Measurements from ENCODE around the gene BBLN.
"Not testable (repeated sequence)": the region's sequence is repeated elsewhere in the genome, so short reads cannot be mapped to it uniquely, and the experiment has no call there.

BBLN gene

GRCh38 chr9:128124873-128125579 is 35.0 kb upstream of the BBLN start:
- peak; percentile 71 for DNase-seq (ENCODE audit: low spot score)

GRCh38 chr9:128125580-128126354 is 34.3 kb upstream of the BBLN start:
- DNase-seq (ENCODE audit: low spot score) = no peak

DNA sequence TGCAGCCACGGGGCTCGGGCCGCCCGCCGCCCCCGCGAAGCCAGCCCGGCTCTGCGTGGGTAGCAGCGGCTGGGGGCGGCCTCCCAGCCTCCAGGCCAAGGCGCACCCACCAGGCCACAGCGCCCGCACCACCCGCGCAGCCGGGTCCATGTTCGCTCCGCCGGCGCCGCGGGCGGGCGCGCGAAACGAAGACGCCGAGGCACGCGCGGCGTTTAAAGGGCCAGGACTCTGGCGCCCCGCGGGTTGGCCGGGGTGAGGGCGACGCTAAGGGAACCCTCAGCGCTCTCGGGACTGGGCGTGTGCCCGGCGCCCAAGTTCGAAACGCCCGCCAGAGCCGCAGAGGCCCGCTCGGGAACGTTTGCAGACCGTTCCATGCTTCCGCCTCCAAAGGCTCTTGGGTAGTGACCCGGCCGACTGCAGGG is 32.5 kb upstream of the BBLN start, which contains the start of gene PTGES2:
PTGES2 (minus strand) TSS at position 162 of the 422 bp plus-strand sequence; CDS start at position 150, 12 bp downstream.
- peak; percentile 89 for DNase-seq (ENCODE audit: low spot score)

DNA sequence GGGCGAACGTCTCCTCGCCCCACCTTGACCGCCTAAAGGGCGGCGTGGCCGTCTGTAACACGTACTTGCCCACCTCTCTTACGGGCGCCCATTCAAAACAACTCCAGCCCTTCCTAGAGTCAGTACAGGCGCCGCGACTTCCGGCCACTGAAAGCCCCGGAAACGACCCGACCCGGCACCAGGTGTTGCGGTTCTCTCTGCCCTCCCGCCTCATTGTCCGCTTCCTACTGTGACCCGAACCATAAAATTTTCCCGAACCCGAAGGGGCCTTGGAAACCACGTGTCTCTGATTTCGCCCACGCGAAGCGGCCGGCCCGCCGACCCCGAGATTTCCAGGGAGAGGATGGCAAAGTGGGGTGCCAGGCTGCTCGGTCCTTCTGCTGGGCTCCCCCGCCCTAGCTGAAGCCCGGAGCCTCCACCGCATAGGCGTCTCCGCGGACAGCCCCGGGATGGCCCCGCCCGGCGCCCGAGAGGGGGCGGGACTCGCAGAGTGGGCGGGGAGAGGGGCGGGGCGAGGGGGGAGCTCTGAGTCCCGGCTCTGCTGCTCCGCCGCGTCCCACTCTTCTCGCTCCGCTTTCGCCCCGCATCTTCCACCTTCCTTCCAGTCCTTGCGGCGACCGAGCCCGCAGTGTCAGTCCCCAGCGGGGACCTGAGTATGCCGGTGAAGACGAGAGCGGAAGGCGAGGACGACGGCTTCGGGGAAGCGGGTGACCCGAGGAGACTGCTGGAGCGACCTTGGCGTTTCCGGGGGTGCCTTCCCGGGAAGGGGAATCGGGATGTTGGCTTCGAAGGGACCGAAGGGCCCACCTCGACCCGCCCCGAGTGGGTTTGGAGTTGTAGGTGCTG is 31.9 kb upstream of the BBLN start:
- peak; percentile 94 for DNase-seq (ENCODE audit: low spot score)

- no peak for DNase-seq (ENCODE audit: low spot score)
Observed at GRCh38 chr9:128128836-128129590, 31.1 kb upstream of the BBLN start.

- DNase-seq (ENCODE audit: low spot score) = not testable (repeated sequence)
Observed at GRCh38 chr9:128129976-128130590, 30.0 kb upstream of the BBLN start.

- DNase-seq (ENCODE audit: low spot score) = not testable (repeated sequence)
Observed at GRCh38 chr9:128130651-128131050, 29.4 kb upstream of the BBLN start.

DNA sequence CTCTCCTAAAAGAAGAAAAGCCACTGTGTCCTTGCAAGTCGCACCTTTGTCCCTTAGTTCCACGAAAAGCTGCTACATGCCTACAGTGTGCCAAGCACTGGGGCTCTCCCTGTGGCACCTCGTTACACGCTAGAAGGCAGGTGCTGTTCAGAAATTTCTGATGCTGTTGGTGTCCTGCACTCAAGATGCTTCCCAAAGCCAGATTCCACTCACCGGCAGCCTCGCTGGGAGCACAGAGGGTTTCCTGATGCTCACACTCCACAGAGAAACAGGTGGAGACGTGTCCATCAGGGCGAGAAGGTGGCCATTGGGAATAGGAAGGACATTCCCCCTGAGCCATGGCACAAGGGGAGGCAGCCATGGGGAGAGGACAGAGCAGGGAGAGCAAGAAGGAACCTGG is 28.7 kb upstream of the BBLN start:
- not testable (repeated sequence) for DNase-seq (ENCODE audit: low spot score)

DNA sequence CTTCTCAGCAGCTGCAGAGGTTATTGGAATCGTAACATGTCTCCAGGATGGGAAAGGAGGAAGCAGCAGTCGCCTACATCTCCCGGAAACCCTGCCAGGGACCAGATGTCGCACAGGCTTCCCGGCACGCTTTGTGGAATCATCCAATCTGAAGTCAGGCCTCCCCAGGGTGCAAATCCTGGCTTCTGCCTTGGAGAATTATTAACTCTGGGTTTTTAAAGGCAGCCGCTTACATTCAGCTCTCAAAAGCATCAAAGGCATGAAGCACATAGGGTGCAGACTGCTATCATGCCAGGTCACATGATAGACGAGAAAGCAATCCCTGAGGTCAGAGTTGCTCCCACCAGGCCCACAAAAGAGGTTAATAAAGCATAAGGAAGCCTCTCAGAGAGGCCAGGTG is 27.9 kb upstream of the BBLN start:
- DNase-seq (ENCODE audit: low spot score) = not testable (repeated sequence)

GRCh38 chr9:128135561-128135960 is 24.5 kb upstream of the BBLN start:
- not testable (repeated sequence) for DNase-seq (ENCODE audit: low spot score)

- DNase-seq (ENCODE audit: low spot score) = no peak
Observed at GRCh38 chr9:128136816-128137793, 23.0 kb upstream of the BBLN start.

GRCh38 chr9:128138001-128138400 is 22.1 kb upstream of the BBLN start:
- no peak for DNase-seq (ENCODE audit: low spot score)

DNA sequence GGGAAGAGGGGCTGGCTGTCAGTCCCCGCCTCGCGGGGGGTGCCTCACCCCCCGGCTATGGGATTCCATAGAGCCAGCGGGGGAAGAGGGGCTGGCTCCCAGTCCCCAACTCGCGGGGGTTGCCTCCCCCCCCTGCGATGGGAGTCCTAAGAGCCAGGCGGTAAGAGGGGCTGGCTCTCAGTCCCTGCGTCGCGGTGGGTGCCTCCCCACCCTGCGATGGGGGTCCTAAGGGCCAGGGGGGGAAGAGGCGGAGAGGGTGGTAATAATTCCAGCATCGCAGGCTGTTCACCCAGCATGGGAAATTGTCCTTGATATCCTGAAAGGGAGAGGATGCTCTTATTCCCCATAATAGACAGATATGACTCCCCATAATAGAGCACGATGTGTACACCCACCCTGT is 20.4 kb upstream of the BBLN start:
- no peak for DNase-seq (ENCODE audit: low spot score)

- DNase-seq (ENCODE audit: low spot score) = no peak
Observed at GRCh38 chr9:128141604-128142003, 18.5 kb upstream of the BBLN start.

GRCh38 chr9:128142061-128142460 is 18.0 kb upstream of the BBLN start:
- DNase-seq (ENCODE audit: low spot score) = no peak

DNA sequence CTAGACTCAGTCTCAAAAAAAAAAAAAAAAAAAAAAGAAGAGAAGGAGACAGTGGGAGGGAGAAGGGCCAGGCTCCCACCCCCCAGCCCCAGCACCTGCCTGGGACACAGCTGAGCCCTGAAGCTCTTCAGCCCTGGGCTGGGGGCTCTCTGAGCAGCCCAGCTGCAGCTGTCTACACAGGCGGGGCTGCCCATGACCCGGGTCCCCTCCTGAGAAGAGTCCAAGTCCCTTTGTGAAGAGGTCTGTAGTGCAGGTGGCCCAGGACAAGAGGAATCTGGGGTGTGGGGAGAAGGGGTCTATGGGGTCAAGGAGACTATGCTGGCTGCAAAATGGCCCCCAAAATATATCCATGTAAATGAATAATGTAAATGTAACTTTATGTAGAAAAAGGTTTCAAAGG is 17.5 kb upstream of the BBLN start:
- DNase-seq (ENCODE audit: low spot score) = no peak

DNA sequence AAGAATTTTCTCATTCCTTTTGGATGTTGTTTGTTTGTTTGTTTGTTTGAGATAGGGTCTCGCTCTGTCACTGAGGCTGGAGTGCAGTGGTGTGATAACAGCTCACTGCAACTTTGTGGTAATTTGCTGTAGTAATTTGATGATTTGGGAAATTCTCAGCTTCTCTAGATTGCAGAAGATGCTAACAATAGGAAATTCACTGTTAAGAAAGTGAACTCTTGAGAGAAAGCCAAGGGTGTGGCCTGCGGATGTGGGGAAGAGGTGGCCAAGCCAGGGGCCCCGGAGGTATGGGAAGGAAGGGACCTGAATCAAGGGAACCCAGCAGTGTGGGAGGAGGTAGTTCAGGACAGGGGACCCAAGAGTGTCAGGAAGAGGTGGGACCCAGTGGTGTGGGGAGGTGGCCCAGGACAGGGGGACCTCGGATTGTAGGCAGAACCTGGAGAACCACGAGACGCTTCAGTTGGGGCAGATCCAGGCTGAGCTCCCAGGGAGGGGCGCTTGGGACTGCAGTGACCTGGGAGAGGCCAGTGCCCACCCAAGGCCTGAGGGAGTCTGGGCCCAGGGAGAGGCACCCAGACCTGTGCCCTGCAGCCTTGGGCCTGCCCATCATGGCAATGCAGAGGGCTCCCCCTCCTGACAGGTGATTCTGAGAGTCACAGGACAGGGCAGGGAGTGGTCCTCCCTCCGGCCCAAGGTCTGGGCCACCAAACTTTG is 16.4 kb upstream of the BBLN start:
- no peak for DNase-seq (ENCODE audit: low spot score)

- DNase-seq (ENCODE audit: low spot score) = no peak
Observed at GRCh38 chr9:128144239-128145181, 15.6 kb upstream of the BBLN start.

All from D341Med (cell line).